Measurements from ENCODE around the gene TAOK2. TPM values are rescaled to one million over a fixed set of nuclear protein-coding genes. Genes with fewer than 3 reads are reported as not detected.

The TAOK2 gene
- total and polyA plus RNA-seq, 2 of the 4 experiments (the other 2 are of a cell fraction): 23.0 to 31.7 TPM

GRCh38 chr16:29984764-29985147, 11.1 kb downstream of the TAOK2 start:
- no peak overlapping the region; the same call in 1 of the 2 replicates for H3K56ac ChIP-seq (ENCODE audit: extremely low read depth, insufficient read depth, low read length)
- H2BK15ac ChIP-seq (ENCODE audit: low read depth, low read length): no peak overlapping the region
- DNase-seq: no peak
- in situ Hi-C loops (cut with MboI; ENCODE audit: low sequenced_read_pairs) (no loop called here), dilution Hi-C loops (cut with HindIII; ENCODE audit: low sequenced_read_pairs, unreplicated experiment) (no loop called here), intact Hi-C loops (cut with micrococcal nuclease) (no loop called here)
- no peak overlapping the region for H3K23ac ChIP-seq (ENCODE audit: low read depth, low read length)
- TF ChIP-seq BHLHE40 (IDR thresholded peaks at IDR 0.05; ENCODE audit: low read depth, low read length): no peak
- no peak for TF ChIP-seq RAD21 (IDR thresholded peaks at IDR 0.05; ENCODE audit: low read length)
- TF ChIP-seq, protein P1, sequence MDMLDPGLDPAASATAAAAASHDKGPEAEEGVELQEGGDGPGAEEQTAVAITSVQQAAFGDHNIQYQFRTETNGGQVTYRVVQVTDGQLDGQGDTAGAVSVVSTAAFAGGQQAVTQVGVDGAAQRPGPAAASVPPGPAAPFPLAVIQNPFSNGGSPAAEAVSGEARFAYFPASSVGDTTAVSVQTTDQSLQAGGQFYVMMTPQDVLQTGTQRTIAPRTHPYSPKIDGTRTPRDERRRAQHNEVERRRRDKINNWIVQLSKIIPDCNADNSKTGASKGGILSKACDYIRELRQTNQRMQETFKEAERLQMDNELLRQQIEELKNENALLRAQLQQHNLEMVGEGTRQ (IDR thresholded peaks at IDR 0.05; ENCODE audit: low read depth, low read length): no peak
- no peak for TF ChIP-seq SMC3 (IDR thresholded peaks at IDR 0.05; ENCODE audit: low read depth, low read length)
- TF ChIP-seq MAFK (IDR thresholded peaks at IDR 0.05; ENCODE audit: low read depth, low read length): no peak
- TF ChIP-seq FOS (IDR thresholded peaks at IDR 0.05; ENCODE audit: low read depth, low read length): no peak
- no peak for TF ChIP-seq POLR2A (IDR thresholded peaks at IDR 0.05; ENCODE audit: low read depth, low read length)
- no peak for TF ChIP-seq RFX5 (IDR thresholded peaks at IDR 0.05; ENCODE audit: low read depth, low read length)
- TF ChIP-seq NFE2L2 (IDR thresholded peaks at IDR 0.05; ENCODE audit: low read depth, low read length): no peak
- TF ChIP-seq MAZ (IDR thresholded peaks at IDR 0.05; ENCODE audit: borderline replicate concordance, low read depth, low read length): no peak
- no peak for TF ChIP-seq CHD1 (IDR thresholded peaks at IDR 0.05; ENCODE audit: low read depth, low read length)
- TF ChIP-seq CEBPB (IDR thresholded peaks at IDR 0.05; ENCODE audit: low read depth, low read length): no peak
- H4K20me1 ChIP-seq (ENCODE audit: insufficient read depth, low read length): no peaks in the 10 kb centered on the region; the same call in 1 of the 2 replicates
- H2BK20ac ChIP-seq (ENCODE audit: low read depth, low read length): no peak overlapping the region
- H2BK120ac ChIP-seq (ENCODE audit: low read depth, low read length): no peak overlapping the region
- no TSS peak for BruUV-seq (replicated peaks)
- H3K27ac ChIP-seq (ENCODE audit: insufficient read depth, low read length): no peak overlapping the region
- no peaks in the 10 kb centered on the region for H3K4me1 ChIP-seq (ENCODE audit: control insufficient read depth, insufficient read depth, low read length)
- H4K91ac ChIP-seq (ENCODE audit: insufficient read depth, low read depth, low read length): no peak overlapping the region
- H2BK5ac ChIP-seq (ENCODE audit: low read depth, low read length, poor library complexity, severe bottlenecking): no peak overlapping the region
- peaks cover 84% of the 10 kb centered on the region for H3K36me3 ChIP-seq (ENCODE audit: control insufficient read depth, insufficient read depth, low read length)
- H3K9me3 ChIP-seq (ENCODE audit: control insufficient read depth, insufficient read depth, low read length): no peaks in the 10 kb centered on the region
- no peak overlapping the region for H3K4me3 ChIP-seq (ENCODE audit: insufficient read depth, low read depth, low read length)
- H2AFZ ChIP-seq (replicated peaks; ENCODE audit: low read length, poor library complexity): no peak overlapping the region
- no peak overlapping the region for H2AK5ac ChIP-seq (ENCODE audit: low read depth, low read length)
- no peak overlapping the region for H3K9ac ChIP-seq (ENCODE audit: low read depth, low read length)
- H3K27me3 ChIP-seq (ENCODE audit: control insufficient read depth, insufficient read depth, low read length): no peaks in the 10 kb centered on the region
- no peaks in the 10 kb centered on the region for H3K9me1 ChIP-seq (ENCODE audit: insufficient read depth, low read length)
- H4K8ac ChIP-seq (ENCODE audit: low read depth in 2 of 2, low read length in 2 of 2): no peak overlapping the region
- POLR2A ChIA-PET (ENCODE audit: unreplicated experiment): no interaction called here
- no peak overlapping the region for H3K4ac ChIP-seq (ENCODE audit: low read depth, low read length)
- CTCF ChIA-PET: interaction anchor here (1.3 kb wide), 1 partner anchor 11 kb away, joined by 3 read pairs; the partner anchor contains the start of gene TAOK2
- H3K4me2 ChIP-seq (ENCODE audit: low read depth, low read length): no peak overlapping the region
- no peak overlapping the region for H4K5ac ChIP-seq (ENCODE audit: low read depth, low read length)
- ATAC-seq (ENCODE audit: low read depth): no peak
- H2AK9ac ChIP-seq (replicated peaks; ENCODE audit: low read depth, low read length, poor library complexity): no peak overlapping the region
- no CpG with 5 or more reads among the region's 5 CpGs for WGBS, 2 experiments (ENCODE audit: extremely low coverage in 2 of 2, insufficient read length in 1 of 2)
- H3K79me1 ChIP-seq (ENCODE audit: low read depth in 1 of 2, low read length in 2 of 2): peaks cover 5 to 16% of the 10 kb centered on the region in 2 experiments; a peak in 2 of 4 replicates
- H3K18ac ChIP-seq (ENCODE audit: low read depth, low read length): no peak overlapping the region
- no peak overlapping the region for H3K14ac ChIP-seq (replicated peaks; ENCODE audit: low read depth, low read length)
